ENCODE results near the gene TOMT. TPM values are rescaled to one million over a fixed set of nuclear protein-coding genes. Genes with fewer than 3 reads are reported as not detected.
A peak's percentile ranks its signal among the peaks of the same experiment; 100 is the strongest.
"Not testable (repeated sequence)": the region's sequence is repeated elsewhere in the genome, so short reads cannot be mapped to it uniquely, and the experiment has no call there.

The TOMT gene
- total RNA-seq, 4 donors from 2014 or later: not detected

DNA sequence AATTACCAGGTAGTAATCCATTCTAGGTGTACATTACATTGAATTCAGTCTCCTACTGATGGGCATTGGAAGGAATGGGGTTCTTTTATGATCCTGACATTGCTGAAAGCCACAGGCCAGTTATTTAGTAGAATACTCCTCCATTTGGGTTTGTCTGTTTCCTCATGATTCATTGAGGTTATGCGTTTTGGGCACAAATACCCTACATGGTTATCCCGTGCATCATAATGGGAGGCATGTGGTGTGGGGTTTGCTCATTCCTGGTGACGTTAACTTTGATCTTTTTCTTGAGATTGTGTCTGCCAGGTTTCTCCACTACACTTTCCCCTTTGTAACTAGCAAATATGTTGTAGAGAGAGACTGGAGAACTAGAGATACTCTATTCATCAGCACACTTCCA, 35.3 kb downstream of the TOMT start:
- Histone ChIP-seq H3K27me3 (no peaks in the 10 kb centered on the region), H3K4me3 (no peak overlapping the region), H3K27ac (peak overlapping the region; percentile 56), H3K4me1 (peaks cover 7% of the 10 kb centered on the region), H3K9me3 (no peaks in the 10 kb centered on the region), H3K36me3 (no peaks in the 10 kb centered on the region)
- no peak for DNase-seq (ENCODE audit: low spot score in 2 of 2)
- TF ChIP-seq CTCF (IDR thresholded peaks at IDR 0.05) (no peak), POLR2AphosphoS5 (IDR thresholded peaks at IDR 0.05) (no peak), EP300 (IDR thresholded peaks at IDR 0.05) (no peak), POLR2A (IDR thresholded peaks at IDR 0.05) (no peak)
- WGBS: 51% methylated on average over 3 of the region's 3 CpGs

DNA sequence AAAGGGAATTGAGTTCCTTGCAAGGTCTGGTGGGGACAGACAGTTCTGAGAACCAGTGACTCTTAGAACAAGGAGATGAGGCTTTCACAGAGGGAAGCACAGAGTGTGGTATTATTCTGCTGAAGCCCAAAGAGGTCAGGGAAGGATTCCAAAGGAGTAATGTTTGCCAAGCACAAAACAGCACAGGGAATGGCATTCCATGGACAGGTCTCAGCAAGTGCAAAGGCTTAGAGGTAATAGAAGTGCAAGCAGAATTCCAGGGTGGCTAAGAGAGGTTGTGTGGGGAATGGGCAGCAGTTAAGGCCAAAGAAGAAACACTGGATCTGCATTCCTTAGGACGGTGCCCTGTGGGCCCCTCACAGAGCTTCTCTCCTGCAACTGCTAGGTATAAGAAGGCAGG, 36.4 kb downstream of the TOMT start:
- not testable (repeated sequence) for H3K4me1 ChIP-seq; H3K36me3 ChIP-seq; H3K27ac ChIP-seq; H3K4me3 ChIP-seq; H3K9me3 ChIP-seq; DNase-seq (ENCODE audit: low spot score in 2 of 2); H3K27me3 ChIP-seq
- WGBS: 29% methylated on average over 1 of the region's 1 CpG

DNA sequence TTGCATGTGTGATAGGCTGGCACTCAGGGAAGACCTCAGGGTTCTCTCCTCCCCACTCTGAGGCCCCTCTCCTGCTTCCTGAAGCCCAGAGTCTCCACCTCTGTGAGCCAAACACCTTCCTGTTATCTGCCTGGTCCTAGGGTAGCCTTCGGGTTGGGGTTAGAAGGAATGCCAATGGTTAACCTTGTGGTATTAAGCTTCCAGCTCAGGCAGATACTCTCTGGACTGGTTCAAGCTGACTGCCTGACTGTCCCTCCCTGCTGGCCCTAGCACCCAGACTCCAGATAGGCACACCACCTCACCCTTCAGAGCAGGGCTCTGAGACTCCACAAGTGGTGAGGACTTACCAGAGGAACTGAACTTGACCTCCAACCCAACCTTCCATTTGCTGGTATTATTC, 36.8 kb downstream of the TOMT start:
- WGBS: no CpG with 5 or more reads among the region's 1 CpG
- not testable (repeated sequence) for H3K36me3 ChIP-seq; H3K27ac ChIP-seq; DNase-seq (ENCODE audit: low spot score in 2 of 2); H3K4me1 ChIP-seq; H3K27me3 ChIP-seq; H3K9me3 ChIP-seq; H3K4me3 ChIP-seq

DNA sequence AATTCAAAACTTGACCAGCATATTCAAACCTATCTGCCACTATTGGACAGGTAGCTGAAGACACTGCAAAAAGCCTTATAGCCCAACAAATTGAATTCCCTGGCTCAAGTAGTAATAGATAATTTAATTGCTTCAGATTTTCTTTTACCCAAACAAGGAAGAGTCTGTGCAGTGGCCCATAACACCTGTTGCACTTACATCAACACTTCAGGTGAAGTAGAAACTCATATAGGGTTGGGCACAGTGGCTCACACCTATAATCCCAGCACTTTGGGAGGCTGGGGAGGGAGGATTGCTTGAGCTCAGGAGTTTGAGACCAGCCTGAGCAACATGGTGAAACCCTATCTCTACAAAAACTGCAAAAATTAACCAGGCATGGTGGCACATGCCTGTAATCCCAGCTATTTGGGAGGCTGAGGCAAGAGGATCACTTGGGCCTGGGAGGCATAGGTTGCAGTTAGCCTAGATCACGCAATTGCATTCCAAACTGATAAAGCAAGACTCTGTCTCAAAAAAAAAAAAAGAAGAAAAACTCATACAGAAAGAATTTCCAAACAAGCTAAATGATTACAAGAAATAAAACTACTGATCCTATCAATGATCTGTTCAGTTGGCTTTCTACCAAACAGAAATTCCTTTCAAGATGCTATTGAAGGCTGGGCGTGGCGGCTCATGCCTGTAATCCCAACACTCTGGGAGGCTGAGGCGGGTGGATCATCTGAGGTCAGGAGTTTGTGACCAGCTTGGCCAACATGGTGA, 39.3 kb downstream of the TOMT start:
- H3K9me3 ChIP-seq: no peaks in the 10 kb centered on the region
- no peaks in the 10 kb centered on the region for H3K36me3 ChIP-seq
- no peak for TF ChIP-seq EP300 (IDR thresholded peaks at IDR 0.05)
- DNase-seq (ENCODE audit: low spot score in 2 of 2): no peak
- peaks cover 7% of the 10 kb centered on the region for H3K4me1 ChIP-seq
- H3K27ac ChIP-seq: no peak overlapping the region
- no peak overlapping the region for H3K4me3 ChIP-seq
- 46% methylated on average over 4 of the region's 4 CpGs for WGBS
- H3K27me3 ChIP-seq: no peaks in the 10 kb centered on the region

DNA sequence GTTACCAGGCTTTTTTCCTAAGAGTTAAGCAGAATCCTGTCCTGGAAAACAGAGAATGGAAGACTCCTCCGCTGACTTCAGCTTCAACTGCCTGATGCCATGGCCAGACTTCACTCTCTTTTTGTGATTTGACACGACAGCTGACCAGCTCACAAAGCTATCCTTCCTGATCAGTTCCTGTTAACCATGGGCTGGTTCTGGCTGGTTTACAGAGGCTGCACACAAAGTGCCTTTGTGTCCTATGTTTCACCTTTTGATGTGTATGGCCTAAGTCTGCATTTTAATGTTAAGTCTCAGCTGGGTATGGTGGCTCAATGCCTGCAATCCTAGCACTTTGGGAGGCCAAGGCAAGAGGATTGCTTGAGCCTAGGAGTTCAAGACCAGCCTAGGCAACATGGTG, 40.9 kb downstream of the TOMT start:
- H3K27ac ChIP-seq: no peak overlapping the region
- TF ChIP-seq CTCF (IDR thresholded peaks at IDR 0.05) (no peak), POLR2AphosphoS5 (IDR thresholded peaks at IDR 0.05) (no peak), POLR2A (IDR thresholded peaks at IDR 0.05) (no peak), EP300 (IDR thresholded peaks at IDR 0.05) (no peak)
- no peaks in the 10 kb centered on the region for H3K9me3 ChIP-seq
- peaks cover 4% of the 10 kb centered on the region for H3K4me1 ChIP-seq
- H3K4me3 ChIP-seq: no peak overlapping the region
- no peak for DNase-seq (ENCODE audit: low spot score in 2 of 2)
- no peaks in the 10 kb centered on the region for H3K27me3 ChIP-seq
- WGBS: 87% methylated on average over 2 of the region's 2 CpGs
- H3K36me3 ChIP-seq: no peaks in the 10 kb centered on the region

DNA sequence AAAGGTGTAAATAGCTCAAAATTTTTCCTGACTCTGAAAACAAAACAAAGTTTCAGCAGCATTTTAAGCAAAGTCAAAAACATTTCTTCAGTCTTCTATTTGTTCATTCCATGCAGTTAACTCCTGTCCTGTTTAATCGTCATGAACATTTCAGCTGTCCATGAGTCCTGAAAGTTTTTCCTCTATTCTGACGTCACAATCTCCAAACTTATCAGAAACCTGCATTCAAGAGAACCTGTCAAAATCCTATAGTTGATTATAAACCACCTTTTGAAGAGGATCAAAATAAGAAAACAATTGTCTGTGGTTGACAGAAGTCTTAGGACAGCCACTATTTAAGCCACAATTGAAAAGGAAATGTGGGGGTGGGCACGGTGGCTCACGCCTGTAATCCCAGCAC, 45.2 kb downstream of the TOMT start:
- no peaks in the 10 kb centered on the region for H3K4me1 ChIP-seq
- H3K36me3 ChIP-seq: no peaks in the 10 kb centered on the region
- TF ChIP-seq EP300 (IDR thresholded peaks at IDR 0.05) (no peak), POLR2A (IDR thresholded peaks at IDR 0.05) (no peak), POLR2AphosphoS5 (IDR thresholded peaks at IDR 0.05) (no peak), CTCF (IDR thresholded peaks at IDR 0.05) (no peak)
- WGBS: 80% methylated on average over 4 of the region's 4 CpGs
- DNase-seq (ENCODE audit: low spot score in 2 of 2): no peak
- H3K4me3 ChIP-seq: no peak overlapping the region
- H3K27me3 ChIP-seq: no peaks in the 10 kb centered on the region
- H3K27ac ChIP-seq: no peak overlapping the region
- H3K9me3 ChIP-seq: no peaks in the 10 kb centered on the region

GRCh38 chr11:72153874-72154273, 48.1 kb downstream of the TOMT start:
- H3K4me1 ChIP-seq; H3K4me3 ChIP-seq; H3K36me3 ChIP-seq; H3K9me3 ChIP-seq; H3K27ac ChIP-seq; H3K27me3 ChIP-seq; DNase-seq (ENCODE audit: low spot score in 2 of 2): not testable (repeated sequence)
- 89% methylated on average over 6 of the region's 6 CpGs for WGBS

Data from suprapubic skin (tissue), 4 donors.